Esophagus muscularis mucosa (tissue), 3 donors: ENCODE results near the gene KIF26B.
"Not testable (repeated sequence)": the region's sequence is repeated elsewhere in the genome, so short reads cannot be mapped to it uniquely, and the experiment has no call there.

Experiments used
- CTCF ChIP-seq, 3 experiments: fragments of 200-600 bp in 2 of 3; fragments of 450-650 bp in 1 of 3; sonication (generic) in 2 of 3; IDR thresholded peaks; one replicate each; pipeline ENCODE4 v1.5.1; 2017 to 2019; ENCODE audit warnings: antibody characterized with exemption in 3 of 3, mild to moderate bottlenecking in 2 of 3, moderate library complexity in 1 of 3
- POLR2A ChIP-seq: fragments of 450-650 bp; IDR thresholded peaks from one replicate; pipeline ENCODE4 v1.6.1; 2017; ENCODE audit warnings: antibody characterized with exemption, moderate library complexity, mild to moderate bottlenecking, low read depth

DNA sequence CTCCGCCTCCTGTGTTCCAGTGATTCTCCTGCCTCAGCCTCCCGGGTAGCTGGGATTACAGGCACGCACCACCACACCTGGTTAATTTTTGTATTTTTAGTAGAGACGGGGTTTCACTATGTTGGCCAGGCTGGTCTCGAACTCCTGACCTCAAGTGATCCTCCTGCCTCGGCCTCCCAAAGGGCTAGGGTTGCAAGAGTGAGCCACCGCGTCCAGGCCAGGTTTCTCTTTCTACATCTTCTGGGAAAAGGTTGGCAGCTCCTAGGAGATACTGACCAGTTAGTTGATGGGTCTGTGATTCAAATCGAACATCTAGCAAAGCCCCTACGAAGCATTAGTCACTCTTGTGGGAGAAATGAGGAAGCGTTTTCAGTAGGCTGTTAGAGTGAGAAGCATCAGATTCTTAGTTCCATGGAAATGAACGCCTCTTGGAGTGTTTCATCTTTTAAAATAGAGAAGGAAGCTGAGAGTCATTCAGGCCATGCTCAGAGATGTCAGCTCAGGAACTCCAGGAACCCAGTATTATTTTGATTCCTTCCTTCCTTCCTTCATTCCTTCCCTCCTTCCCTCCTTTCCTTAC, 204.4 kb downstream of the KIF26B start:
- TF ChIP-seq CTCF (IDR thresholded peaks at IDR 0.05); POLR2A: not testable (repeated sequence)
